WTC11 (cell line): ENCODE data around the gene ARID3C.

ENCODE experiments used
- ZNF138 ChIP-seq: sonication (generic); formaldehyde crosslinking; conservative IDR thresholded peaks from 2 replicates; pipeline ENCODE4 v1.8.1; 2022; ENCODE audit warnings: mild to moderate bottlenecking, moderate library complexity, missing genetic modification reagents
- TF ChIP-seq, protein P1 (sequence below): fragments of 200-600 bp; IDR thresholded peaks from 2 replicates; pipeline ENCODE4 v1.8.0; 2022; ENCODE audit warnings: antibody characterized with exemption
- TF ChIP-seq, protein P2 (sequence below): sonication (generic); formaldehyde crosslinking; IDR thresholded peaks from 2 replicates; pipeline ENCODE4 v1.8.1; 2023; ENCODE audit warnings: mild to moderate bottlenecking, missing genetic modification reagents, moderate library complexity
- TF ChIP-seq, protein P3 (sequence below): sonication (generic); formaldehyde crosslinking; IDR thresholded peaks from 2 replicates; pipeline ENCODE4 v1.8.0; 2022; ENCODE audit warnings: mild to moderate bottlenecking, missing genetic modification reagents

DNA sequence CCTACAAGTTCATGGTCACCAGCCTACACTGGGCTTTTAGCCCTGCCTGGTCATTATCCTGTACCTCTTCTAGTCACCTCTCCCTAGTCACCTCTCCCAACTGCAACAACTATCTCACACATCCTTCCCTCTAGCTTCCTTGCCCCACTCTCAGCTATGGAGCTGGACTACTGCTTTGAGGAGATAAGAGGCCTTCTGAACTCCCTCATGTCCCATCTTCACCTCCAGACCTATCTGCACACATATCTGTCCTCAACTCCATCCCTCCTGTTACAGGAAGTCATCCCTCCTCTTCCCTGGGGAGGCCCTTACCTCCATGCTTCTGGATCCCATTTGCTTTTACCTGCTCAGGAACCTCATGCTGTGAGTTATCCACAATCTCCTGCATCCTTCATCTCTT is 22.7 kb downstream of the ARID3C start:
- TF ChIP-seq, protein P1, sequence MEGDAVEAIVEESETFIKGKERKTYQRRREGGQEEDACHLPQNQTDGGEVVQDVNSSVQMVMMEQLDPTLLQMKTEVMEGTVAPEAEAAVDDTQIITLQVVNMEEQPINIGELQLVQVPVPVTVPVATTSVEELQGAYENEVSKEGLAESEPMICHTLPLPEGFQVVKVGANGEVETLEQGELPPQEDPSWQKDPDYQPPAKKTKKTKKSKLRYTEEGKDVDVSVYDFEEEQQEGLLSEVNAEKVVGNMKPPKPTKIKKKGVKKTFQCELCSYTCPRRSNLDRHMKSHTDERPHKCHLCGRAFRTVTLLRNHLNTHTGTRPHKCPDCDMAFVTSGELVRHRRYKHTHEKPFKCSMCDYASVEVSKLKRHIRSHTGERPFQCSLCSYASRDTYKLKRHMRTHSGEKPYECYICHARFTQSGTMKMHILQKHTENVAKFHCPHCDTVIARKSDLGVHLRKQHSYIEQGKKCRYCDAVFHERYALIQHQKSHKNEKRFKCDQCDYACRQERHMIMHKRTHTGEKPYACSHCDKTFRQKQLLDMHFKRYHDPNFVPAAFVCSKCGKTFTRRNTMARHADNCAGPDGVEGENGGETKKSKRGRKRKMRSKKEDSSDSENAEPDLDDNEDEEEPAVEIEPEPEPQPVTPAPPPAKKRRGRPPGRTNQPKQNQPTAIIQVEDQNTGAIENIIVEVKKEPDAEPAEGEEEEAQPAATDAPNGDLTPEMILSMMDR = no peak
- TF ChIP-seq, protein P2, sequence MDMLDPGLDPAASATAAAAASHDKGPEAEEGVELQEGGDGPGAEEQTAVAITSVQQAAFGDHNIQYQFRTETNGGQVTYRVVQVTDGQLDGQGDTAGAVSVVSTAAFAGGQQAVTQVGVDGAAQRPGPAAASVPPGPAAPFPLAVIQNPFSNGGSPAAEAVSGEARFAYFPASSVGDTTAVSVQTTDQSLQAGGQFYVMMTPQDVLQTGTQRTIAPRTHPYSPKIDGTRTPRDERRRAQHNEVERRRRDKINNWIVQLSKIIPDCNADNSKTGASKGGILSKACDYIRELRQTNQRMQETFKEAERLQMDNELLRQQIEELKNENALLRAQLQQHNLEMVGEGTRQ = no peak
- TF ChIP-seq ZNF138 (CRISPR knock-in tag) = no peak
- TF ChIP-seq, protein P3, sequence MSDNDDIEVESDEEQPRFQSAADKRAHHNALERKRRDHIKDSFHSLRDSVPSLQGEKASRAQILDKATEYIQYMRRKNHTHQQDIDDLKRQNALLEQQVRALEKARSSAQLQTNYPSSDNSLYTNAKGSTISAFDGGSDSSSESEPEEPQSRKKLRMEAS = no peak
